NCI-H2196 (cell line): ENCODE results near the gene RGS17.
A peak's percentile ranks its signal among the peaks of the same experiment; 100 is the strongest.
"Not testable (repeated sequence)": the region's sequence is repeated elsewhere in the genome, so short reads cannot be mapped to it uniquely, and the experiment has no call there.

Experiments
- DNase-seq: peaks from one replicate; lab custom pipeline; 2025; ENCODE audit not compliant: unreplicated experiment; lab: John Stamatoyannopoulos, UW

Gene RGS17

DNA sequence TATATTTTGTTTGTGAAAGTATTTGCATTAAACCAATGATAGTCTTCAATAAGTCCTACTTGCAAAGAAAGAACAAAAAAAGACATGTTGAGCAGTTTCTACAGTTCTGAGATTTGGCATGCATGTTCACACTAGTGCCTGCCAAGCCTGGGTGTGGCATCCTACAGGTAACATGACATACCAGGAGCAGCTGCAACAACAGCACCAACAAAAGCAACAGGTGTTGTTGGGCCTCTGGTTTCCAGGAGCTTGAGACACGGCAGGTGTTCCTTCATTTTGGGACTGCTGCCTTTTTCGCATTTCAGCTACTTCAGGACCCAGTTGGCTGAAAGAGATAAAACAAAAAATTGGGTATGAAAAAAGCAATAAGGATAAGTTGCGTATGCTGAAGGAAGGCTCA is 87.4 kb downstream of the RGS17 start:
- DNase-seq = peak; percentile 85

DNA sequence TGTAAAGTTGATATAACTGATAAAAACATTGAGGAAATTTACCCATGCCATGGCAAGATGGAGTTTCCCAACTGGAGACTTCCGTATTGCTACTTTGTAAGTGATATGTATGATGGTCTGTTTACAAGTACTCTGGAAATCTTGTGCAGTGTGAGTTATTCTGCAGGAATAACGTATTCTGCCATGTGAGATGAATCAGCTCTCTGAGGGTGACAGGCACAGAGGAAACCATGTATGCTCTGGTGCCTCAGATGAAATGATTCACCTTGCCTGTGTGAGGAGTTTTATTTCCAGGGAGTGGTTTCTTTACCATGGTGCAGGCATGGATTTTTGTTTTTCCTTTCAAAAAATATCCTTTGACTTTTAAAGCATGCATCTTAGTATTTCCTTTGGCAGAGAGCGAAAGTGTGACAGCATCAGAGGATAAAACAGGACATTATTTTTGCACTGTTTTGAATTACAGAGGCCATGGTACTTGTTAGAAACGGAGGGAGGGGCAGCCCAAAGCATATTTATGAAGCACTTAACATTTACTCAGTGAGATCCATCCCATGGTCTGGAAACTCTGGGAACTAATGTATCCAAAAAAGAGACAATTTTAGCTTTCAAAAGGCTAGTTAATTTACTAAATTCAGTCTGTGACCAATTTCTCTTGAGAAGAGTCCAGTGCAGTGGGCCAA is 92.6 kb downstream of the RGS17 start:
- no peak for DNase-seq

DNA sequence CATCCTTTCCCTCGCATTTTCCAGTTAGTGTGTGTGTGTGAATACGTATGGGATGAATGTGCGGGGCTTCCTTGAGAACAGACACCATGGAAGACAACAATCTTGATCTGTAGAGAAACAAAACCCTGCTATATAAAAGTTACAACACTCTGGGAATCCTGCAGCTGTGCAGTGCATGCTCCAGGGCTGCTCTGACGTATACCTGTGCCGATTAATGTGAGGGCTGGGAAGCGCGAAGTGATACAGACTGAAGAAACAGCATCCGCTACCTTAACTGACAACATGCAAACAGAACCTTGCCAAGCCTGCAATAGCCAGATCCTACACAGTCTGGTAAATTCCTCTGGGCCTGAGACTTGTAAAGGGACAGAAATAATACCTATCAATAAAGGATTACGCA is 96.9 kb downstream of the RGS17 start:
- DNase-seq = no peak

DNA sequence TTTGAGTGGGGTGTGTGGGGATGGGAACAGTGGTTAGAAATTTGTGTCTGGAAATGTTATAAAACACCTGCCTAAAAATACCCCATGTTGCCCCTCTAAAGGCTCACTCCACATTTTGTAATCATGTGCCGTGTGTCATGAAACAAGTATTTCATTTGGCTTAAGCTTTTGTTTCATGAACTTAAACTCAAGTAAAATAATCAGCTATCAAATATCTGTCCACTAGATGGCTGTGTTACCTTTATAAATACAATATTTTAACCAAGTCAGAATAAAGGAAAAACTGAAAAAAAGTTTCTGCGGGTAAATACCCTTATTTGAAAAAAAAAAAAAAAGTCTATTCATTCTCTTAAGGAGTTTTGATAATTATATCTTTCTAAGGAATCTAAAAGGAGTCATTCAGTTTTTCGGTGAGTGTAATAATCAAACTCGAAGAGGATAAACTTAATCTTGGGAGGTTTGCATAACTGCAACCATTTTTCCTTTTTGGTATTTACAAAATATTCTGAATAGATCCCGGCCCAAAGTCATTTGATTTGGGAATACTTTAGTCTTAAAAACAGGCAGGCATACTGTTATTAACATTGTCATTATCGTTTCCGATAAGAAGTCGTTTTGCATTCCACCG is 98.7 kb downstream of the RGS17 start:
- DNase-seq = peak; percentile 51

DNA sequence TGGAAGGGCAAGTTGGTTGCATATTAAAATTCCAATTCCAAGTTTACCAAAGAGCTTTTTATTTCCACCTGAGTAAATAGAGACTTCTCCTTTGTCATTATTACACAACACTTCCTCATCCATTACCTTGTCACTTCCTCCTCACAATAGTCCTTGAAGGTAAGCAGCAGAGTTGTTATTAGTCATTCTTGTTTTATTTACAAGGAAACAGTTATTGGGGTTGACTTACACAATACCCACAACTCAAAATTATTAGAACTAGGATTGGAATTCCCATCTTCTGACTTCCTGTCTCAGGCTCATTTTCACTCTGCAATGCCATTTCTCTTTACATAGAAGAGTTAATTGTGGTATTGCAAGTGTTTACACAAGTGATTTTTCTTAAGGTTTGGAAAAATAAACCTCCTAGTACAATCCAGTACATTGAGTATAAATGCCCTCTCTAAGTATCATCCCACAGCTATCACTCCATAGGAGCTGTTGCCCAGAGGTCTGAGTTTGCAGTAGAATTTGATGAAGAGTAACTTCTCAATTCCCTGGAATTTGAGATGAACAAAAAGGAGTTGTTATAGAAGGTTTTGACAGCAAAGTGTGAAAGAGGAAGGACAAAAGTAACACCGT is 99.6 kb downstream of the RGS17 start:
- DNase-seq = no peak

DNA sequence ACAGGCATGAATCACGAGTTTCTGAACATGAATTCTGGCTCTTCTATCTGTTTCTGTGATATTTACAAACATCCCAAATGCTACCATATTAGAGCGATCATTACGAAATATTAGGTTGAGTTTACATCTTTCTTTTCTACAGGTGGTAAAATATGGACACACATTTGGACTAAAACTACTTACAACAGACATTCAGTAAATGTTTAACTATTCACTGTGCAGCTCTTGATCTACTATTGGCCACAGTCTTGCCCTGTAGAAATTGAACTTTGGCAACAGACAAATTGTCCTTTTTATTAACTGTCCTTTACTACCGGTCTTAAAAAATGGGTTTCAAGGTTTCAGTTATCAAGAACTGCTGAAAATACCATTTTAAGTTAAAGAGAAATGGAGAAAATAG is 102.1 kb downstream of the RGS17 start:
- DNase-seq = no peak

DNA sequence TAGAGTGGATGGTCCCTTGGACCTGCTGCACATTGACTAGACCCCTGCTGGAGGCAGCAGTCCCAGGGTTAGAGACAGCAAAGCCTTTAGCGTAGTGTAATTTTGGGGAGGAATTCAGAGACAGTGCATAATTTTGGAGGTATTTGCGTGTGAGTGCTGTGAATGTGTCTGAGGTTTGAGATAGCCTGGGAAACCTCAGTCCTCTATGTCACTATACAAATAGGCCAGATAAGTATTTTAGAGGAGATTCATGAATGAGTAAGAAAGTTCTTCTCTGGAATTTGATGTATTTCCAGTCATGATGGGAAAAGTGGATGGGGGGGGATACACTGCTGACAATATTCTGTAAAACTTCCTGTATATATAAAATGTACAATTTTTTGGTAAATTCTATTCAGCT is 102.8 kb downstream of the RGS17 start:
- no peak for DNase-seq

DNA sequence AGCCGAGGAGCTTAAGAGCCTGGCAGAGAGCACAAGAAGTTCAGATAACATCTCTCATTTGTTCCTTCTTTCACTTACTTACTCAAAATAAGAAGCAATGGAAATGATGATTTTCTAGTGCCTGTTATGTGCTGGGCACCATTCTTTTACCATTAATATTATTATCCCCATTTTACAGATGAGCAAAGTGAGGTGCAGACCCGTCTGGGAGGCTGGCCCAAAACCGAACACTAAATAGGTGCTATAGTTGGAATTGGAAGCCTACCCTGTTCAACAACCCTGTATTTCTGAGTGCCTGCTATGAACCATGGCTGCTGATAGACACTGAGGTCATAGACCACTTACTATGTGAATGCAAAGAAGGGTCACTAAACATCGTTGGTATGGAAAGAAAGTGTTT is 103.6 kb downstream of the RGS17 start:
- DNase-seq = no peak

DNA sequence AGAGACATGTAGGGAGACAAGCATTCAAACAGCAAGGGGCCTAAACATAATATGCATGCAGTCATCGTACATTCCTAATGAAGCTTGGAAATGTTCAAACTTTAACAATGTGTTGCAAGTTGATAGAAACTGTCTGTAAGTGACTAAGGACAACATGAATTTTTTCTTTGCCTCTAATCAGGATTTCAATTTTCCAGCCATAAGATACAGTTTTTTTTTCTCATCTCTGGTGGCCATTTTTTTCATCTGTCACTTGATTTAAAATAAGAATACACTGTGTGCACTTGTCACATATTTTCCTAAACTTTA is 106.4 kb downstream of the RGS17 start:
- no peak for DNase-seq

DNA sequence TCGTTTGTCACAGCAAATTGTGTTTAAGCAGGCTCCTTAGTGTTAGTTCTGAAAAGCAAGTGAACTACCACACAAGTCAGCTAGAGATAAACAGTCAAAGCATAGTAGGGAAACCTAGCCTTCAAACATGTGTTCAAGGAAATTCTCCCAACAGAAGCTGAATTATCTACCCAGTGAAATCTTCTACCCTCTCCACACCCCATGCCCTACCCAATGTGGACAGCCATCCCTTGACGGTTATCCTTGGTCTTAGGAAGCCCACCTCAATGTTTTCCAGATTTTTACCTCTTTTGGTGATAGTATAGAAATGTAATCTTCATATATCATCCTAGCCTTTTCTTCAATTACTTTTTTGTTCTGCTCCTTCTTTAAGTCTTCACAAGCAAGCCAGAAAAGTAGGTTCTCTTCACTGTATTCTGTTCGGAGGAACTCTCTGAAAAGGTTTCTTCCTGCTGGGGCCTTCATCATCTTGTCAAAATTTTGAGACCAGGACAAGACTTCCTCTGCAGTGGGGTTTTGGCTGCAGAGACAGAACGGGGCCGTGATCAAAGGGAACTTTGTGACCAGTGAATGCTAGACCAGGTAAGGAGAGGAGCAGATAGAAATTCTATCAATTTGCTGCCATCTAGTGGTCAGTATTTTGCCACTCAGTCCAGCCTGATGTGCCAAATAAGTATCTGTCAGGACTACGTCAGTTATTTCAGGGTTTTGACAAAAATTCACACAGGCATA is 106.9 kb downstream of the RGS17 start:
- peak; percentile 72 for DNase-seq

DNA sequence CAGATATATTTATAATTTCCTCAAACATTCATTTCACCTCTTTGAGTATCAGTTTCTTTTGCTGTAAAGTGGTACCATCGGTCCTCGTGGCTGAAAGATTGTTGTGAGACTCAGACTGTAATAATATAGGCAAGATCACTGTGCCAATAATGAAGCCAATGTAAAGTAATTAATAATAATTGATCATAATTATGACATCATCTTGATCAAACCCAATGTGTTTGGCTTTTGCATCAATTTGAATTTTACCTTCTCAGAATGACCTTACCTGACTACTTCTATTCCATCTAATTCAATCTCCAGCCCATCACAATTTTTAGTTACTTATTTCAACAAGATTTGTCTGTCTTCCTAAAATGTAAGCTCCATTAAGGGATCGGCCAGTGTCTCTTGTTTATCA is 112.7 kb downstream of the RGS17 start:
- no peak for DNase-seq

DNA sequence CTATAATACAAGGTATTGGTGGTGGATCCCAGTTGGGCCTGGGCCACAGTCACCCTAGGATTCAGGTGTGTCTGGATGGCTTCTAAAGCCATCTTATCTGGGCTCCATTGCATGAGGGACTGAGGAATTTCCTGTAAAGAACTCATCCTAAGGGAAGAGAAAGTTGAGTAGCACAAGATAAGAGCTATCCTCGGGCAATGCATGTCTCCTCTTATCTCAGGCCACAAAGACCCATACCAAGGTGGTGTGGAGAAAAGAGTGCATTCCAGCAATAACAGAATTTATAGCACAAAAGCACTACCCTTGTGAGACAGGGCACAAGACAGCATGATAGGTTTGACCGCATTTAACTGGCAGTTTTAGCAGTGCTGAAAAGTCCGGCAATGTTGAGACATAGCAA is 114.2 kb downstream of the RGS17 start:
- no peak for DNase-seq

DNA sequence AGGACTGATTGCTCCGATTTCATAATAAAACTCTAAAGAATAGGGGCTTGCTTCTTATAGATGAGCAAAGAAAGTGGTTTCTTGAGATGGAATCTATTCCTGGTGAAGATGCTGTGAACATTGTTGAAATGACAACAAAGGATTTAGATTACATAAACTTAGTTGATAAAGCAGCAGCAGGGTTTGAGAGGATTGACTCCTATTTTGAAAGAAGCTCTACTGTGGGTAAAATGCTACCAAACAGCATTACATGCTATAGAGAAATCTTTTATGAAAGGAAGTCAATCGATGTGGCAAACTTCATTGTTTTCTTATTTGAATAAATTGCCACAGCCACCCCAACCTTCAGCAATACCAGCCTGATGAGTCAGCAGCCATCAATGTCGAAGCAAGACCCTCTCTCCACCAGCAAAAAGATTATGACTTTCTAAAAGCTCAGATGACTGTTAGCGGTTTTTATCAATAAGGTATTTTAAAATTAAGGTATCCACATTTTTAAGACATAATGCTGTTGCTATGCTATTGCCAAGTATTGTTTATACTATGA is 115.9 kb downstream of the RGS17 start:
- no peak for DNase-seq

DNA sequence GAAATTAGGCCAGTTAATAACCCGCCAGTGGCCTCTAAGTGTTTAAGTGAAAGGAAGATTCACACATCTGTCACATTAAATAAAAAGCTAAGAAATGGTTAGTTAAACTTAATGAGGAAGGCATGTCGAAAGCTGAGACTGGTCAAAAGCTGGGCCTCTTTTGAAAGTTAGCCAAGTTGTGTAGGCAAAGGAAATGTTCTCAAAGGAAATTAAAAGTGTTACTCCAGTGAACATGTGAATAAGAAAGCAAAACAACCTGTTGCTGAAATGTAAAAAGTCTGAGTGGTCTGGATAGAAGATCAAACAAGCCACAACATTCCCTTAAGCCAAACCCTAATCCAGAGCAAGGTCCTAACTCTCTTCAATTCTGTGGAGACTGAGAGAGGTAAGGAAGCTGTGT is 117.6 kb downstream of the RGS17 start:
- no peak for DNase-seq

DNA sequence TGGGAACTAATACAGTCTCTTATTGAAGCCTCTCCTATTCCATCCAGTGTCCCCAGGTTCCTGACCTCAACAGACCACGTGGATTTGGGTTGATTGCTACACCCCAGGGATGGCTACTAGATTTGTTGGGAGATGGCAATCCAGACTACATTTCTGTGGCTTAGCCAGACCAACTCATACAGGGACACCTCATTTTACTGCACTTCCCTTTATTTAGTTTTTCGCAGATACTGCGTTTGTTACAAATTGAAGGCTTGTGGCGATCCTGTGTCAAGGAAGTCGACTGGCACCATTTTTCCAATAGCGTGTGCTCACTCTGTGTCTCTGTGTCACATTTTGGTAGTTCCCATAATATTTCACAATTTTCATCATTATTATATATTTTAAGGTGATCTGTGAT is 118.2 kb downstream of the RGS17 start:
- no peak for DNase-seq

DNA sequence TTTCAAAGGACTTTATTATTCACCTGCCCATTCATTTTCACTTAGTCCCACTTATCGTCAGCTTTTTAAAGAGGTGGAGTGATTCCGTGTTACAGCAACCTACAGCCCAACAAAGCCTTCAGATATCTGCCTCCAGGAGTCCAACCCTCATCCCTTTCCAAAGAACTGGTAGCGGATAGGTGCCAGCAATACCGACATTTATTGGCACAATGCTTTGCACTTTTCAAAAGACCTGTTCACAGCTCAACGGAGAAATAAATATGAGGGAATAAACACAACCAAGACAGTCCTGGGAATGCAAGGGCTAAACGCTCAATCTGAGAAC is 127.8 kb downstream of the RGS17 start:
- DNase-seq = peak; percentile 32

DNA sequence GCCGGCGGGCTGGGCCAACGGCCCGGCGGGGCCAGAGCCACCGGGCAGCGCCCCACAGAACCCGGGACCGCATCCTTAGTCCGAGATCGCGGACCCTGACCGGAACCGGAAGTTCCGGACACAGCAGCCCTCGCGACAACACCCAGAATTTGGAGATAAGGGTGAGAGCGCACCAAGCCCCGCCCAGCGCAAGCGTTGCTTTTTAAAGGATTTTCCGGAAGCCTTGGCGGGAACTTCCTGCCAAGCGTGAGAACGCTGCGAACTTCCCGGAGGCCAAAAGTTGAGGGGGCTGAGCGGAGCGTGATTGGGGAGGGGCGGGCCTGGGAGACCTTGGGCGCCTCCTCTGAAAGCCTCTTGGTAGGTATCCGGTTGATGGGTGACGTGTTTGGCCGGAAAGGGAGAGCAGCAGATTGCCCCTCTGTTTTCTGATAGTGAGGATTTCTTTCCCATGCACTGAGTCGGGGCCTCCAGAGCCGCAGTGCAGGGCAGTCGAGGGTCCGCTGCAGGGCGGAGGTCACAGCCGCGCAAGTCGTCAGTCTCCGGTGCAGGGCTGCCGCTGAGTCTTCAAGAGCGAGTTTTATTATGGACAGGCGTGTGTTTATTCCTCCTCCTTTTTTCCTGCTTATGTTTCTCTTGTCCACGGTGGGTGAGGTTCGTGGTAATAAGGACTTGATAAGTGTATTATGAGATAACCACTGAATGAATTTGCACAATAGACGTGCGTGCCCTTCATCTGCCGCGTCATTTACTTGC is 128.3 kb downstream of the RGS17 start, which contains the start of gene MTRF1L:
Gene MTRF1L (minus strand): TSS at position 97 of the 753 bp plus-strand sequence. CDS start 24 bp downstream, at position 73.
- DNase-seq = peak; percentile 96

DNA sequence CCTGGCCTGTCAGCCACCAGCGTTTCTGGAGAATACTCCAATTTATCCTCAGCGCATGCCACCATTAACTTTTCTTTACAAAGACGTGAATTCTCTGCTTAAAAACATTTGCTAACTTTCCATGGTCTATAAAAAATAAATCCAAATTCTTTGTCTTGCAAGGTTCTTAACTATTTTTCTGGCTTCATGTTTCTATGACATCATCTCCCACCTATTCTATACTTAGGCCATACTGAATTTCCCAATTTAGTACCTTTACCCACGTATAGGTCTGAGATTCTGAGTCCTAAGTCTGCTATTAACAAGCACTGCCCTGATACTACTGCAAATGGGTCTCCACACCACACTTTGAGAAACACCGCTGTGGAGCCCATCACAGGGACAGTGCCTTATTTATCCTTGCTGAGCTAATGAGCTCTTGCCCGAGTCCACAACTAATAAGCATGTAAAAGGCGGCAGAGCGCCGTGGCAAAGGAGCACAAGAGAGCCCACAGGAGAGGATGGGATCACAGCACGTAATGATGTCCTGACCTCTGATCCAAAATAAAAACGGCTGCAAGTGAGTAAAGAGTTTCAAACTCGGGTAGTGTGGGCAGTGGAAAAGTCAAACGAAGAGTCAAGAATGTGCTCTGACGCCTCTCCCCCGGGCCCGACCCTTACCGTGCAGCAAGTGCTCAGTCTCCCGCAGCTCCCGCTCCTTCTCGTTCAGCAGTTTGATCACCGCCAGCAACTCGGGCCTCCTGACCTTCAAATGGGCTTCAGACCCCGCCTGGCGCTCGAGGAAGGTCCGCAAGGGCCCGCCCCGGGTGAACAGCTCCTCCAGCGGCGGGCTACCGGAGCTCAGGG is 129.1 kb downstream of the RGS17 start:
- no peak for DNase-seq

DNA sequence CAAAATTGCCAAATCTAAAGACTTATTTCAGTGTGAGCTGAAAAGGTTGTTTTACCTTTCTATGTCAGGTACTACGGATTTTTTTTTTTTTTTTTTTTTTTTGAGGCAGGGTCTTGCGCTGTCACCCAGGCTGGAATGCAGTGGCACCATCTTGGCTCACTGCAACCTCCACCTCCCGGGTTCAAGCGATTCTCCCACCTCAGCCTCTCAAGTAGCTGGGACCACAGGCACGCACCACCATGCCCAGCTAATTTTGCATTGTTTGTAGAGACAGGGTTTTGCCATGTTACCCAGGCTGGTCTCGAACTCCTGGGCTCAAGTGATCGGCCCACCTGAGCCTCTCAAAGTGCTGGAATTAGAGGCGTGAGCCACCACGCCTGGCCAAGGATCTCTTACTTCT is 130.3 kb downstream of the RGS17 start:
- not testable (repeated sequence) for DNase-seq

DNA sequence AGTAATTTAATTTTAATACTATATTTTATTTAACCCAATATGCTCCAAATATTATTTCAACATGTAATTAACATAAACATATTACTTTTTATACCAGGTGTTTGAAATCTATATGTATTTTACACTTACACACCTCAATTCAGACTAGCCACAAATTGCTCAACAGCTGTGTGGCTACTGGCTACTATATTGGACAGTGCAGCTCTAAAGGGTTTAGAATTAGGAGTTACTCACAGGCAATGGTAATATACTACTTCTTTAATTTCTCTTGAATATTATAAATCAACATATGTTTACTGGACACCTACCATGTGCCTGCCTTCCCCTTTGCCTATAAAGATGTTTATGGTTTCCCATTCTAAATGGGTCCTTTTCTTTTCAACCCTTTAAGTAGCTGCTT is 130.8 kb downstream of the RGS17 start:
- no peak for DNase-seq
